ENCODE results near the gene INPP5K.

INPP5K gene

GRCh38 chr17:1471490-1471889 lies 44.9 kb downstream of the INPP5K start:
- Histone ChIP-seq H3K9me3 (ENCODE audit: control insufficient read depth, insufficient read depth, low read depth, low read length) (no peaks in the 10 kb centered on the region), H3K27ac (ENCODE audit: extremely low read depth, low read depth, low read length) (no peak overlapping the region), H3K4me3 (ENCODE audit: low read depth, low read length) (no peak overlapping the region), H3K4me1 (ENCODE audit: control insufficient read depth, insufficient read depth, low read length) (no peaks in the 10 kb centered on the region), H3K36me3 (ENCODE audit: control insufficient read depth in 2 of 2, insufficient read depth in 1 of 2, low read length in 2 of 2) (peaks cover 4 to 85% of the 10 kb centered on the region in 2 experiments; a peak in 2 of 3 replicates)
- ChIA-PET CTCF (interaction anchor here (0.6 kb wide), 1 partner anchor 74 kb away, joined by 3 read pairs; no protein-coding TSS in a partner anchor), POLR2A (interaction anchor here (1.5 kb wide), 1 partner anchor 8 kb away, joined by 8 read pairs; no protein-coding TSS in a partner anchor)
- no peak for TF ChIP-seq REPIN1 (tag by site-specific recombination; IDR thresholded peaks at IDR 0.05; ENCODE audit: low read depth)
- no peak for TF ChIP-seq ZNF350 (tag by site-specific recombination; IDR thresholded peaks at IDR 0.05)
- no peak for TF ChIP-seq SALL2 (tag by site-specific recombination; IDR thresholded peaks at IDR 0.05; ENCODE audit: borderline replicate concordance)
- no peak for TF ChIP-seq ZNF792 (tag by site-specific recombination; IDR thresholded peaks at IDR 0.05)
- TF ChIP-seq KLF7 (tag by site-specific recombination; IDR thresholded peaks at IDR 0.05; ENCODE audit: borderline replicate concordance), result no peak
- no peak for TF ChIP-seq ZBTB49 (tag by site-specific recombination; IDR thresholded peaks at IDR 0.05; ENCODE audit: low read depth)

GRCh38 chr17:1470755-1471462 lies 45.5 kb downstream of the INPP5K start:
- Histone ChIP-seq H3K4me3 (ENCODE audit: low read depth, low read length) (no peak overlapping the region), H3K36me3 (ENCODE audit: control insufficient read depth in 2 of 2, insufficient read depth in 1 of 2, low read length in 2 of 2) (peaks cover 0 to 86% of the 10 kb centered on the region in 2 experiments; a peak in 2 of 3 replicates), H3K9me3 (ENCODE audit: control insufficient read depth, insufficient read depth, low read depth, low read length) (no peaks in the 10 kb centered on the region), H3K27ac (ENCODE audit: extremely low read depth, low read depth, low read length) (no peak overlapping the region), H3K4me1 (ENCODE audit: control insufficient read depth, insufficient read depth, low read length) (no peaks in the 10 kb centered on the region)
- ChIA-PET POLR2A (interaction anchor here (0.5 to 0.6 kb wide), 2 partner anchors 14 to 46 kb away, joined by 3 to 6 read pairs; partner anchors contain the start of gene INPP5K), CTCF (interaction anchor here (0.6 kb wide), 1 partner anchor 75 kb away, joined by 3 read pairs; no protein-coding TSS in a partner anchor)
- TF ChIP-seq RBAK (tag by site-specific recombination; IDR thresholded peaks at IDR 0.05), result no peak
- no peak for TF ChIP-seq ZNF670 (tag by site-specific recombination; IDR thresholded peaks at IDR 0.05; ENCODE audit: low read depth)
- TF ChIP-seq ZNF548 (tag by site-specific recombination; IDR thresholded peaks at IDR 0.05), result no peak
- TF ChIP-seq ZBTB11 (tag by site-specific recombination; conservative IDR thresholded peaks at IDR 0.05; ENCODE audit: low read depth), result no peak
- TF ChIP-seq KLF8 (tag by site-specific recombination; IDR thresholded peaks at IDR 0.05), result no peak
- no peak for TF ChIP-seq ZNF658 (tag by site-specific recombination; IDR thresholded peaks at IDR 0.05)
- no peak for TF ChIP-seq ZNF488 (tag by site-specific recombination; IDR thresholded peaks at IDR 0.05)
- TF ChIP-seq FEZF1 (tag by site-specific recombination; IDR thresholded peaks at IDR 0.05), result no peak
- no peak for TF ChIP-seq ZNF571 (tag by site-specific recombination; IDR thresholded peaks at IDR 0.05)

Data from HEK293 (cell line).